Inflammatory macrophage treated with lipopolysaccharide for 1 hour (primary cell): ENCODE results near the gene NOTUM.
A peak's percentile ranks its signal among the peaks of the same experiment; 100 is the strongest.
"Not testable (repeated sequence)": the region's sequence is repeated elsewhere in the genome, so short reads cannot be mapped to it uniquely, and the experiment has no call there.

Experiments used
- DNase-seq, 2 donors: peaks; one replicate each; pipeline ENCODE4 v3.0.0-alpha.2; 2020 to 2022

NOTUM gene

GRCh38 chr17:81996232-81996756, 35.3 kb upstream of the NOTUM start:
- no peak for DNase-seq

- DNase-seq = no peak
Measured at GRCh38 chr17:81995463-81996231, 34.7 kb upstream of the NOTUM start.

- no peak for DNase-seq
Measured at GRCh38 chr17:81994593-81995462, 33.8 kb upstream of the NOTUM start.

- no peak for DNase-seq
Measured at GRCh38 chr17:81993729-81994592, 33.0 kb upstream of the NOTUM start.

- no peak for DNase-seq
Measured at GRCh38 chr17:81992306-81993102, 31.5 kb upstream of the NOTUM start.

GRCh38 chr17:81991684-81992305, 30.8 kb upstream of the NOTUM start:
- DNase-seq = no peak

- DNase-seq = no peak
Measured at GRCh38 chr17:81990836-81991683, 30.1 kb upstream of the NOTUM start.

- DNase-seq = no peak
Measured at GRCh38 chr17:81987161-81987770, 26.3 kb upstream of the NOTUM start.

GRCh38 chr17:81986606-81987005, 25.6 kb upstream of the NOTUM start:
- DNase-seq = no peak

- no peak for DNase-seq
Measured at GRCh38 chr17:81984773-81985410, 23.9 kb upstream of the NOTUM start.

- DNase-seq = peak in 1 of 2 donors; percentile 10
Measured at GRCh38 chr17:81983639-81984373, 22.8 kb upstream of the NOTUM start.

GRCh38 chr17:81983011-81983638, 22.1 kb upstream of the NOTUM start:
- no peak for DNase-seq

GRCh38 chr17:81981511-81981910, 20.5 kb upstream of the NOTUM start:
- not testable (repeated sequence) for DNase-seq

- DNase-seq = peak in 1 of 2 donors; percentile 29
Measured at GRCh38 chr17:81980707-81981343, 19.8 kb upstream of the NOTUM start.

- DNase-seq = no peak
Measured at GRCh38 chr17:81980122-81980521, 19.1 kb upstream of the NOTUM start.

- no peak for DNase-seq
Measured at GRCh38 chr17:81978524-81979298, 17.7 kb upstream of the NOTUM start.
